Measurements from ENCODE around the gene DENR. TPM values are rescaled to one million over a fixed set of nuclear protein-coding genes. Genes with fewer than 3 reads are reported as not detected.

The DENR gene
- total RNA-seq, 1 donor from 2014 or later, result 35.3 TPM

DNA sequence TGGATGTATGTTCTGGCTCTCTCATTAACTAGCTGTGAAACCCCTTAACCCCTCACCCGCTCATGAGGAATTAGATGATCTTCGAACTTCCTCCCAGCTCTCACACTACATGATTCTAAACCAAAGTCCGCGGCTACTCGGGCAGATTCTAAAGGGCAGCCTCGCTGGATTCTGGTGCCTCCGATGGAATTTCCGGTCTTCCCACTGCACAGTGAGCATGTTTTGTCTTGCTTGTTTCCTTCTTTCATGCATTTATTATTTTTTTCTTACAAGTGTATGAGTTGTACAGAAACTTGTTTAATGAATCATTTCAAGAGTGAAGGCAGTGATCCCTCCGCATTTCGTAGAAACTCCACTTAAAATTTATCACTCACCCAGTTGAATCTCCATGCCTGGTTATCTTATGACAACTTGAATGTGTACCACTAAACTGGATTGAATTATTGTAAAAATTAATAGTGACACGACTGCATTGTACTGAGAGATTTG is 31.5 kb upstream of the DENR start:
- TF ChIP-seq, protein P1, sequence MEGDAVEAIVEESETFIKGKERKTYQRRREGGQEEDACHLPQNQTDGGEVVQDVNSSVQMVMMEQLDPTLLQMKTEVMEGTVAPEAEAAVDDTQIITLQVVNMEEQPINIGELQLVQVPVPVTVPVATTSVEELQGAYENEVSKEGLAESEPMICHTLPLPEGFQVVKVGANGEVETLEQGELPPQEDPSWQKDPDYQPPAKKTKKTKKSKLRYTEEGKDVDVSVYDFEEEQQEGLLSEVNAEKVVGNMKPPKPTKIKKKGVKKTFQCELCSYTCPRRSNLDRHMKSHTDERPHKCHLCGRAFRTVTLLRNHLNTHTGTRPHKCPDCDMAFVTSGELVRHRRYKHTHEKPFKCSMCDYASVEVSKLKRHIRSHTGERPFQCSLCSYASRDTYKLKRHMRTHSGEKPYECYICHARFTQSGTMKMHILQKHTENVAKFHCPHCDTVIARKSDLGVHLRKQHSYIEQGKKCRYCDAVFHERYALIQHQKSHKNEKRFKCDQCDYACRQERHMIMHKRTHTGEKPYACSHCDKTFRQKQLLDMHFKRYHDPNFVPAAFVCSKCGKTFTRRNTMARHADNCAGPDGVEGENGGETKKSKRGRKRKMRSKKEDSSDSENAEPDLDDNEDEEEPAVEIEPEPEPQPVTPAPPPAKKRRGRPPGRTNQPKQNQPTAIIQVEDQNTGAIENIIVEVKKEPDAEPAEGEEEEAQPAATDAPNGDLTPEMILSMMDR (IDR thresholded peaks at IDR 0.05; ENCODE audit: insufficient read depth, low read length, severe bottlenecking), result no peak
- DNase-seq (ENCODE audit: low read depth) (peak; percentile 97), FAIRE-seq (no peak)
- Histone ChIP-seq H3K36me3 (ENCODE audit: control insufficient read depth, insufficient read depth, low read length) (no peaks in the 10 kb centered on the region), H3K4me3 (ENCODE audit: low read depth, low read length) (peak overlapping the region; percentile 4), H3K27me3 (ENCODE audit: control insufficient read depth, insufficient read depth, low read length) (no peaks in the 10 kb centered on the region)

DNA sequence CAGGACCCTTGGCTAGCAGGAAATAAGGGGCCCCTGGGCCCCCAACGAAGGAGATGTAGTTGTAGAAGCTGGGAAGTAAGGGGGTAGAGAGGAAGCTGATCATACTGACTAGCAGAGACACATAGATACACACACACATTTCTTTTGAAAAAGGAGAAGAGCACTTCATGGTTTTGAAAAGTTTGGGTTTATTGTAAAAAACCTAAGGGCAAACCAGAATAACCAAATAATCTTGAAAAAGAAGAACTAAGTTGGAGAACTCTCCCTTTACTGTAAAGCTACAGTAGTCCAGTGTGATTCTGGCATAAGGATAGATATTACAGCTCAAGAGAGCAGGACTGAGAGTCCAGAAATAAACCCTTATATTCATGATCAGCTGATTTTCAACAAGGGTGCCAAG is 30.2 kb upstream of the DENR start:
- no peaks in the 10 kb centered on the region for H3K36me3 ChIP-seq (ENCODE audit: control insufficient read depth, insufficient read depth, low read length)
- FAIRE-seq (no peak), DNase-seq (ENCODE audit: low read depth) (no peak)
- no peaks in the 10 kb centered on the region for H3K27me3 ChIP-seq (ENCODE audit: control insufficient read depth, insufficient read depth, low read length)
- TF ChIP-seq, protein P1 (IDR thresholded peaks at IDR 0.05; ENCODE audit: insufficient read depth, low read length, severe bottlenecking), result no peak
- H3K4me3 ChIP-seq (ENCODE audit: low read depth, low read length), result no peak overlapping the region

- no peaks in the 10 kb centered on the region for H3K27me3 ChIP-seq (ENCODE audit: control insufficient read depth, insufficient read depth, low read length)
- TF ChIP-seq, protein P1 (IDR thresholded peaks at IDR 0.05; ENCODE audit: insufficient read depth, low read length, severe bottlenecking), result no peak
- DNase-seq (ENCODE audit: low read depth), result no peak
- H3K36me3 ChIP-seq (ENCODE audit: control insufficient read depth, insufficient read depth, low read length), result no peaks in the 10 kb centered on the region
- no peak for FAIRE-seq
- H3K4me3 ChIP-seq (ENCODE audit: low read depth, low read length), result no peak overlapping the region
Measured at GRCh38 chr12:122724641-122725243, 27.9 kb upstream of the DENR start.

GRCh38 chr12:122725452-122726079 is 27.1 kb upstream of the DENR start:
- DNase-seq (ENCODE audit: low read depth) (no peak), FAIRE-seq (no peak)
- H3K4me3 ChIP-seq (ENCODE audit: low read depth, low read length), result no peak overlapping the region
- H3K27me3 ChIP-seq (ENCODE audit: control insufficient read depth, insufficient read depth, low read length), result no peaks in the 10 kb centered on the region
- TF ChIP-seq, protein P1 (IDR thresholded peaks at IDR 0.05; ENCODE audit: insufficient read depth, low read length, severe bottlenecking), result no peak
- H3K36me3 ChIP-seq (ENCODE audit: control insufficient read depth, insufficient read depth, low read length), result no peaks in the 10 kb centered on the region

DNA sequence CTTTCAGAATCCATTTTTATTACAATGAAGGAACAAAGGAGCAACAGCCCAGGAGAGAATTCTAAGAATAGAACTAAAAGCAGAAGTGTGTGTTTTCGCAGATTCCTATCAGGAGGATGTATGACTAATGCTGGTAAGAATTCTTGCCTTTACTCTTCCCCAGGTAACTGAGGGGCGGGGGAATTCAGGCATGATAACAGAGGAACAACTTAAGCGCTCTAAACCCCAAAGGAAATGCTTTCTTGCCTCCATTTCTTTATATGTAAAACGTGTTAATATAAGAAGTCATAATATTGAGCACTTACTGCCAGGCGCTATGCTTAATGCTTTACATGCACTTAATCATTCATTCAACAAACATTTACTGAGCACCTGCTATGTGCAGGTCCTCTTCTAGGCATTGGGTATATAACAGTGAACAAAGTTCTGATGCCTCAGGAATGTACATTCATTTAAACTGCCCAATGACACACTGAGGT is 26.5 kb upstream of the DENR start:
- DNase-seq (ENCODE audit: low read depth), result peak; percentile 91
- TF ChIP-seq, protein P1 (IDR thresholded peaks at IDR 0.05; ENCODE audit: insufficient read depth, low read length, severe bottlenecking), result no peak
- no peak for FAIRE-seq
- Histone ChIP-seq H3K27me3 (ENCODE audit: control insufficient read depth, insufficient read depth, low read length) (no peaks in the 10 kb centered on the region), H3K4me3 (ENCODE audit: low read depth, low read length) (no peak overlapping the region), H3K36me3 (ENCODE audit: control insufficient read depth, insufficient read depth, low read length) (no peaks in the 10 kb centered on the region)
